Gastrocnemius medialis (tissue), 4 donors: ENCODE data around the gene TMEM62. TPM values are rescaled to one million over a fixed set of nuclear protein-coding genes. Genes with fewer than 3 reads are reported as not detected.

Experiments used
- ATAC-seq, 2 donors: fragments of 150-250 bp; one replicate each; pipeline ENCODE4 v1.9.1; 2016
- DNase-seq, 2 donors: peaks; one replicate each; pipeline ENCODE4 v3.0.0-alpha.2; 2019
- H3K27ac ChIP-seq, 4 donors: fragments of 200-600 bp; sonication (generic); 1 replicate in 1 of 4; 2 replicates in 3 of 4; pipeline ENCODE4 v1.5.1; 2016 to 2018; ENCODE audit warnings: mild to moderate bottlenecking in 2 of 4, moderate library complexity in 1 of 4
- H3K27me3 ChIP-seq, 3 donors: fragments of 200-600 bp; sonication (generic) in 2 of 3; 1 replicate in 1 of 3; 2 replicates in 2 of 3; pipeline versions ENCODE4 v1.5.1 to v1.6.0; 2016 to 2019; ENCODE audit warnings: mild to moderate bottlenecking in 1 of 3, moderate library complexity in 1 of 3
- H3K36me3 ChIP-seq, 2 donors: fragments of 200-600 bp; sonication (generic) in 1 of 2; one replicate each; pipeline ENCODE4 v1.5.1; 2017 to 2018
- H3K4me1 ChIP-seq, 2 donors: fragments of 200-600 bp; sonication (generic) in 1 of 2; one replicate each; pipeline ENCODE4 v1.5.1; 2016 to 2017; ENCODE audit warnings: mild to moderate bottlenecking in 2 of 2
- H3K4me3 ChIP-seq, 4 donors: fragments of 200-600 bp; sonication (generic) in 3 of 4; 1 replicate in 1 of 4; 2 replicates in 3 of 4; pipeline ENCODE4 v1.5.1; 2016 to 2019; ENCODE audit warnings: mild to moderate bottlenecking in 2 of 4
- H3K9me3 ChIP-seq, 3 donors: fragments of 200-600 bp; sonication (generic) in 2 of 3; 1 replicate in 1 of 3; 2 replicates in 2 of 3; pipeline ENCODE4 v1.5.1; 2016 to 2019
- CTCF ChIP-seq, 5 experiments: fragments of 450-650 bp in 3 of 5; fragments of 200-600 bp in 2 of 5; sonication (generic) in 2 of 5; IDR thresholded peaks in 4 of 5; conservative IDR thresholded peaks in 1 of 5; 1 replicate in 4 of 5; 2 replicates in 1 of 5; pipeline ENCODE4 v1.5.1; 2016 to 2019; ENCODE audit warnings: antibody characterized with exemption in 5 of 5, mild to moderate bottlenecking in 3 of 5, moderate library complexity in 3 of 5
- POLR2A ChIP-seq, 2 donors: fragments of 450-650 bp; IDR thresholded peaks; one replicate each; pipeline ENCODE4 v1.6.1; 2017; ENCODE audit warnings: antibody characterized with exemption in 2 of 2, mild to moderate bottlenecking in 2 of 2, moderate library complexity in 2 of 2
- in situ Hi-C, 4 donors: fragments of 200-750 bp; cut with MboI; loops; one replicate each; pipeline versions ENCODE4 v1.15.0 to v1.8.0; 2017; ENCODE audit warnings: low sequenced_read_pairs in 4 of 4
- intact Hi-C: fragments of 100-400 bp; cut with DNase I; formaldehyde crosslinking; loops from one replicate; pipeline ENCODE4 v1.15.1; 2023; ENCODE audit warnings: low total_unique reads
- total RNA-seq, 4 donors: library from RNA; depleted of rRNA; stranded (reverse); fragments of >200 nt; gene quantifications; one replicate each; pipeline versions ENCODE4 v1.1.0 to v1.2.3, GENCODE V29; 2016

TMEM62 gene
- total RNA-seq: 10 to 100 TPM; 13.1 to 16.7 (median 16.3) TPM

DNA sequence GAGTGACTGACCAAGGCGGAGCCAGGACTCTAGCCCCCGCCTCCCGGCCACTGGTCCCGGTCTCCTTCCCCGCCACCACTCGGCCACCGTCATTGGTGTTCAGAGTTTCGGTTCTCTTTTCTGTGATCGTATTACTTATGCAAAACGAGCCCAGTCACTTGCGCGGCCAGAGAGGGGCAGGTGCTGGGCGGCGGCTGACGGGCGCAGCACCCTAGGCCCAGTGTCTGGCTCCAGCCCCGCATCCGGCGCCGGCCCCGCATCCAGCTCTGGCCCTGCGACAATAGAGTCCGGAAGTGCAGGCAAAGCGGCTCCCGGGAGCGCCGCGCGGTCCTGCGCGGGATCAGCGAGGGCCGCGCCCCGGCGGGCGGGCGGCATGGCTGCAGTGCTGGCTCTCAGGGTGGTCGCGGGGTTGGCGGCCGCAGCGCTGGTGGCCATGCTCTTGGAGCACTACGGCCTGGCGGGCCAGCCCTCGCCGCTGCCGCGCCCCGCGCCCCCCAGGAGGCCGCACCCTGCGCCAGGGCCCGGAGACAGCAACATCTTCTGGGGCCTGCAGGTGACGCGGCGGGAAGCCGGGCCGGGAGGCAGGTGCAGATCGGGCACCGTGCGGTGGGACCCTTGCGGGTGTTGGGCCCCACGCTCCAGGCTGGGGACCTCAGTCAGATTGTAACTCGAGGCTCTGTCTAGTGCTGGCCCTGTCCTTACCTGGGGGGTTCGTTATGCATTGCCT lies at the start of gene TMEM62:
Gene TMEM62 (plus strand): TSS at position 157 of the 727 bp plus-strand sequence. CDS start 217 bp downstream, at position 374.
- TF ChIP-seq CTCF (IDR thresholded peaks at IDR 0.05 in 4 of 5, conservative IDR thresholded peaks at IDR 0.05 in 1 of 5) (peak in 2 of 5 experiments; percentile 8 to 10), POLR2A (IDR thresholded peaks at IDR 0.05) (peak; percentile 65)

GRCh38 chr15:43085921-43086320 lies 47.5 kb upstream of the TMEM62 start:
- H3K27me3 ChIP-seq: no peaks in the 10 kb centered on the region
- no peak overlapping the region for H3K27ac ChIP-seq
- H3K4me1 ChIP-seq: no peaks in the 10 kb centered on the region
- ATAC-seq: no peak
- no peak for DNase-seq
- no peak overlapping the region for H3K4me3 ChIP-seq
- no peak for TF ChIP-seq POLR2A (IDR thresholded peaks at IDR 0.05)
- TF ChIP-seq CTCF (IDR thresholded peaks at IDR 0.05 in 4 of 5, conservative IDR thresholded peaks at IDR 0.05 in 1 of 5): no peak
- no peaks in the 10 kb centered on the region for H3K9me3 ChIP-seq
- in situ Hi-C loops: no loop called here
- peaks cover 0 to 22% of the 10 kb centered on the region in 2 donors for H3K36me3 ChIP-seq
- intact Hi-C loops: no loop called here

More for the DNA sequence above, at the start of gene TMEM62:
- in situ Hi-C loops: no loop called here
- Histone ChIP-seq H3K27ac (peak within 1 kb of the TSS; percentile 70 to 84 (median 79)), H3K36me3 (peaks cover 0 to 27% of the 10 kb centered on the region in 2 donors), H3K27me3 (no peaks in the 10 kb centered on the region), H3K4me1 (peaks cover 13 to 14% of the 10 kb centered on the region in 2 donors), H3K4me3 (peak within 1 kb of the TSS; percentile 70 to 89 (median 74)), H3K9me3 (no peaks in the 10 kb centered on the region)
- DNase-seq: peak; percentile 67 to 83
- peak; percentile 86 to 95 for ATAC-seq
- intact Hi-C loops: no loop called here

DNA sequence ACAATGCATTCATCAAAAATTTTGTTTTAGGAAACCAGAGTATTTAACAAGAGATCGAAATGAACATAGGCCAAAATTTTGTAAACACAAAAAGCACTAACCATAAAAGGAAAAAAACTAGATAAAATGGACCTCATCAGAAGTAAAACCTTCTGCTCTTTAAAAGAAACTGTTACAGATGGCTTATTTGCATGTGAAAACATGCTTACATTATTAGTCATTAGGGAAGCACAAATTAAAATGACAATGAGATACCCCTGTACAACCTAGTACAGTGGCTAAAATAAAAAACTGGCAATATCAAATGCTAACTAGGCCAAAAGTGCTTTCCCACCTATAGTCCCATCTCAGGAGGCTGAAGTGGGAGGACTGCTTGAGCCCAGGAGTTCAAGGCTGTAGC lies 46.8 kb upstream of the TMEM62 start:
- TF ChIP-seq CTCF (IDR thresholded peaks at IDR 0.05 in 4 of 5, conservative IDR thresholded peaks at IDR 0.05 in 1 of 5) (no peak), POLR2A (IDR thresholded peaks at IDR 0.05) (no peak)
- Histone ChIP-seq H3K4me3 (no peak overlapping the region), H3K27ac (no peak overlapping the region), H3K27me3 (no peaks in the 10 kb centered on the region), H3K9me3 (no peaks in the 10 kb centered on the region), H3K4me1 (no peaks in the 10 kb centered on the region), H3K36me3 (peaks cover 0 to 20% of the 10 kb centered on the region in 2 donors)
- DNase-seq (no peak), ATAC-seq (no peak)
- intact Hi-C loops: no loop called here
- in situ Hi-C loops: no loop called here

- peaks cover 0 to 14% of the 10 kb centered on the region in 2 donors for H3K4me1 ChIP-seq
- no peaks in the 10 kb centered on the region for H3K9me3 ChIP-seq
- in situ Hi-C loops (no loop called here), intact Hi-C loops (no loop called here)
- H3K4me3 ChIP-seq: no peak overlapping the region
- H3K27me3 ChIP-seq: no peaks in the 10 kb centered on the region
- no peaks in the 10 kb centered on the region for H3K36me3 ChIP-seq
- no peak for ATAC-seq
- DNase-seq: no peak
- no peak overlapping the region for H3K27ac ChIP-seq
- no peak for TF ChIP-seq CTCF (IDR thresholded peaks at IDR 0.05 in 4 of 5, conservative IDR thresholded peaks at IDR 0.05 in 1 of 5)
- TF ChIP-seq POLR2A (IDR thresholded peaks at IDR 0.05): no peak
These were observed 41.5 kb upstream of the TMEM62 start for GRCh38 chr15:43091859-43092258.
